ENCODE results near the gene LPCAT1. TPM values are rescaled to one million over a fixed set of nuclear protein-coding genes. Genes with fewer than 3 reads are reported as not detected.

The LPCAT1 gene
- total RNA-seq, 4 donors from 2014 or later = 7.7 to 44.8 (median 12.0) TPM

- Histone ChIP-seq H3K4me3 (no peak overlapping the region), H3K27ac (no peak overlapping the region), H3K27me3 (no peaks in the 10 kb centered on the region), H3K4me1 (peaks cover 0 to 22% (median 0%) of the 10 kb centered on the region in 3 donors), H3K9me3 (no peaks in the 10 kb centered on the region), H3K36me3 (peaks cover 0 to 32% (median 5%) of the 10 kb centered on the region in 3 donors)
- no peak for TF ChIP-seq CTCF (IDR thresholded peaks at IDR 0.05)
- no peak for TF ChIP-seq POLR2A (IDR thresholded peaks at IDR 0.05)
- 81 to 92% methylated on average over 7 to 12 of the region's 23 CpGs for WGBS, 2 donors
- DNase-seq = no peak
- intact Hi-C loops (cut with DNase I) = no loop called here
Observed at GRCh38 chr5:1507961-1508658, 15.7 kb downstream of the LPCAT1 start.

- no peak for DNase-seq
- Histone ChIP-seq H3K4me3 (no peak overlapping the region), H3K9me3 (no peaks in the 10 kb centered on the region), H3K27ac (no peak overlapping the region), H3K36me3 (peaks cover 0 to 25% (median 1%) of the 10 kb centered on the region in 3 donors), H3K4me1 (peaks cover 0 to 27% (median 0%) of the 10 kb centered on the region in 3 donors), H3K27me3 (no peaks in the 10 kb centered on the region)
- TF ChIP-seq CTCF (IDR thresholded peaks at IDR 0.05) = no peak
- TF ChIP-seq POLR2A (IDR thresholded peaks at IDR 0.05) = no peak
- WGBS, 2 donors = 88 to 95% methylated on average over 4 to 8 of the region's 17 CpGs
- intact Hi-C loops (cut with DNase I) = no loop called here
Observed at GRCh38 chr5:1507457-1507856, 16.3 kb downstream of the LPCAT1 start.

- intact Hi-C loops (cut with DNase I) = no loop called here
- Histone ChIP-seq H3K4me1 (peaks cover 0 to 32% (median 0%) of the 10 kb centered on the region in 3 donors), H3K27me3 (no peaks in the 10 kb centered on the region), H3K27ac (no peak overlapping the region), H3K9me3 (no peaks in the 10 kb centered on the region), H3K4me3 (no peak overlapping the region), H3K36me3 (peaks cover 0 to 20% (median 0%) of the 10 kb centered on the region in 3 donors)
- WGBS, 2 donors = 85 to 87% methylated on average over 10 to 11 of the region's 11 CpGs
- no peak for DNase-seq
- TF ChIP-seq POLR2A (IDR thresholded peaks at IDR 0.05) (no peak), CTCF (IDR thresholded peaks at IDR 0.05) (no peak)
Observed at GRCh38 chr5:1507014-1507375, 16.8 kb downstream of the LPCAT1 start.

- no peak for DNase-seq
- 82 to 93% methylated on average over 3 to 11 of the region's 20 CpGs for WGBS, 2 donors
Observed at GRCh38 chr5:1506242-1507013, 17.3 kb downstream of the LPCAT1 start.

More at GRCh38 chr5:1506242-1507013, 17.3 kb downstream of the LPCAT1 start:
- H3K27me3 ChIP-seq = no peaks in the 10 kb centered on the region
- H3K4me3 ChIP-seq = no peak overlapping the region
- peaks cover 0 to 37% (median 0%) of the 10 kb centered on the region in 3 donors for H3K4me1 ChIP-seq
- H3K9me3 ChIP-seq = no peaks in the 10 kb centered on the region
- intact Hi-C loops (cut with DNase I) = no loop called here
- TF ChIP-seq POLR2A (IDR thresholded peaks at IDR 0.05) (no peak), CTCF (IDR thresholded peaks at IDR 0.05) (no peak)
- H3K36me3 ChIP-seq = peaks cover 0 to 15% (median 0%) of the 10 kb centered on the region in 3 donors
- no peak overlapping the region for H3K27ac ChIP-seq
